Lower leg skin (tissue), 4 donors: ENCODE results near the gene MTMR3. TPM values are rescaled to one million over a fixed set of nuclear protein-coding genes. Genes with fewer than 3 reads are reported as not detected.
A peak's percentile ranks its signal among the peaks of the same experiment; 100 is the strongest.

ENCODE experiments used
- DNase-seq, 2 donors: peaks; one replicate each; pipeline ENCODE4 v3.0.0-alpha.2; 2019; ENCODE audit warnings: low spot score in 2 of 2
- H3K4me3 ChIP-seq: fragments of 200-600 bp; sonication (generic); 2 replicates; pipeline ENCODE4 v1.5.1; 2017; ENCODE audit warnings: mild to moderate bottlenecking, low read depth; ENCODE audit not compliant: poor library complexity, severe bottlenecking
- CTCF ChIP-seq, 3 donors: fragments of 450-650 bp; IDR thresholded peaks; one replicate each; pipeline ENCODE4 v1.5.1; 2016; ENCODE audit warnings: antibody characterized with exemption in 3 of 3, mild to moderate bottlenecking in 3 of 3, moderate library complexity in 2 of 3
- POLR2A ChIP-seq, 2 donors: fragments of 450-650 bp; IDR thresholded peaks; one replicate each; pipeline ENCODE4 v1.6.1; 2016 to 2017; ENCODE audit warnings: antibody characterized with exemption in 2 of 2, mild to moderate bottlenecking in 1 of 2, moderate library complexity in 1 of 2
- WGBS, 2 donors: methylation state at CpG; one replicate each; pipeline ENCODE4 v1.1.5; 2018; 5-methylcytosine and 5-hydroxymethylcytosine counted together
- intact Hi-C: fragments of 100-400 bp; cut with DNase I; formaldehyde crosslinking; loops from one replicate; pipeline ENCODE4 v1.15.0; 2023; ENCODE audit warnings: low total_unique reads
- total RNA-seq, 4 donors: library from RNA; depleted of rRNA; stranded (reverse); fragments of >200 nt; gene quantifications; one replicate each; pipeline ENCODE4 v1.1.0, GENCODE V29; 2016

The MTMR3 gene
- total RNA-seq, 4 donors from 2014 or later: 51.4 to 70.5 (median 62.6) TPM

DNA sequence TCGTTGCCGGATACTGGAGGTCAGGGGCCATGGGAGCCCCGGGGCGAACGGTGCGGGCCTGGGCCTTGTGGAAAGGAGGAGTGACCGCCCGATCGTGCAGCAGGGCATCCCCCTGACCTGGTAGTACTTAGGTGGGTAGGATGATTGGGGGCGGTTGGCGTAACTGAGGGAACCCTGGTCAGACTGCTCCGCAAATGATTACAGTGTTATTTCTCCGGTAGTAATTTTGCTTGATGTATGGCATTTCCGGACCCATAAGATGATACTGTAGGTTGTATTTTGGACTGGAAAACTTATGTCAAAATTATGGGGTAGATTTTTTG lies 762 bp downstream of the MTMR3 start:
- peak overlapping the region; percentile 86 for H3K4me3 ChIP-seq
- no peak for DNase-seq
- TF ChIP-seq POLR2A (IDR thresholded peaks at IDR 0.05) (no peak), CTCF (IDR thresholded peaks at IDR 0.05) (no peak)
- WGBS, 2 donors: 0% methylated on average over 12 to 14 of the region's 14 CpGs
- intact Hi-C loops: no loop called here

GRCh38 chr22:29885610-29886009 lies 2.6 kb downstream of the MTMR3 start:
- TF ChIP-seq POLR2A (IDR thresholded peaks at IDR 0.05) (no peak), CTCF (IDR thresholded peaks at IDR 0.05) (no peak)
- H3K4me3 ChIP-seq: no peak overlapping the region
- 50 to 54% methylated on average over 4 of the region's 4 CpGs for WGBS, 2 donors
- intact Hi-C loops: no loop called here
- no peak for DNase-seq

- WGBS, 2 donors: 67 to 94% methylated on average over 1 of the region's 1 CpG
- TF ChIP-seq POLR2A (IDR thresholded peaks at IDR 0.05): no peak
- H3K4me3 ChIP-seq: no peak overlapping the region
- DNase-seq: no peak
- intact Hi-C loops: no loop called here
Measured at GRCh38 chr22:29886596-29886995, 3.6 kb downstream of the MTMR3 start.

GRCh38 chr22:29887358-29887757 lies 4.4 kb downstream of the MTMR3 start:
- intact Hi-C loops: no loop called here
- WGBS, 2 donors: 46 to 50% methylated on average over 2 of the region's 2 CpGs
- TF ChIP-seq POLR2A (IDR thresholded peaks at IDR 0.05) (no peak), CTCF (IDR thresholded peaks at IDR 0.05) (no peak)
- DNase-seq: no peak
- no peak overlapping the region for H3K4me3 ChIP-seq

- H3K4me3 ChIP-seq: no peak overlapping the region
- TF ChIP-seq CTCF (IDR thresholded peaks at IDR 0.05) (no peak), POLR2A (IDR thresholded peaks at IDR 0.05) (no peak)
- intact Hi-C loops: no loop called here
- 93 to 97% methylated on average over 5 of the region's 5 CpGs for WGBS, 2 donors
- DNase-seq: no peak
Measured at GRCh38 chr22:29890760-29891159, 7.8 kb downstream of the MTMR3 start.

DNA sequence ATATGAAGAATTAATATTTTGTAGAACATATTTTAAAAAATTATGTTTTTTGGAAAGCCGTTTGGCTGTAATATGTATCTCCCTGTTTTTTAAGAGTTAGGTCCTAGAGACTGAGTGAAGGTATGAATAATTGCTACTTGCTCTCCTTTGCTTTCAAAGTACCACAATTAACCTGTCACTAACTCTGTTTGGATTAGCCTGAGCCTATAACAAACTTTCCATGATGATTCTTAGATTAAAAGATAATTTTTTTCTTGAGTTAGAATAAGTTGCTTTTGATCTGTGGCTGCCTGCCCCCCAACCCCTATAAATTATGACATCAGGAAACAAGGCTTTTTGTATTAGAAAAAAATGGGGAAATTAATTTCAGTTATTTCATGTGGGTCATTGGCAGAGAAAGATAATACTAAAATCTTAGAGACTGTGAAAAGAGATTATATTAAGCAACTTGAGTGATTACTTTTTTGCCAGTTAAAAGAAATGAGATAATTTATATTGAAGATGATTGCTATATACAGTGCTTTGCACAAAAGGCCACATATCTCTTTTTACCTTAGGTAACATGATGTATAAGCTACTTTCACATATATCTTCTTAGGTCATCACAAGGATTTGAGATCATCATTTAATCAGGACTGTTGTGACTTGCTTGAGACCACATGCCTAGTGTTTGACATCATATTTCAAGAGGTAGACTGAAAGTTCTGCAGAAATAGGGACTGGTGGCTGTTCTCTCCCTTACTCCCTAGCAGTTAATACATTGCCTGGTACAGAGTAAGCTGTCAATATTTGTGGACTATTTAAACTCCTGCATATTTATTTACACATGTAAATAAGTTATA lies 9.6 kb downstream of the MTMR3 start:
- H3K4me3 ChIP-seq: no peak overlapping the region
- 67 to 81% methylated on average over 1 of the region's 1 CpG for WGBS, 2 donors
- DNase-seq: no peak
- intact Hi-C loops: no loop called here
- no peak for TF ChIP-seq CTCF (IDR thresholded peaks at IDR 0.05)
- no peak for TF ChIP-seq POLR2A (IDR thresholded peaks at IDR 0.05)
